SK-N-SH (cell line): ENCODE data around the gene IVNS1ABP.

ENCODE experiments used
- ELF1 ChIP-seq: IDR thresholded peaks from 2 replicates; pipeline ENCODE4 v1.4.0; 2012
- FOXJ3 ChIP-seq: sonication (generic); formaldehyde crosslinking; IDR thresholded peaks from 2 replicates; pipeline ENCODE4 v1.5.1; 2020; ENCODE audit warnings: mild to moderate bottlenecking, missing genetic modification reagents
- MAX ChIP-seq: IDR thresholded peaks from 2 replicates; pipeline ENCODE4 v1.4.0; 2012; ENCODE audit warnings: low read depth
- PBX3 ChIP-seq: IDR thresholded peaks from 2 replicates; pipeline ENCODE4; 2012
- POLR2AphosphoS5 ChIP-seq: IDR thresholded peaks from 2 replicates; pipeline ENCODE4 v1.6.1; 2012; ENCODE audit warnings: low read depth, low read length
- RAD21 ChIP-seq: IDR thresholded peaks from 2 replicates; pipeline ENCODE4 v1.6.1; 2012; ENCODE audit warnings: mild to moderate bottlenecking, low read length
- RCOR1 ChIP-seq: fragments of 150-350 bp; IDR thresholded peaks from 2 replicates; pipeline ENCODE4 v1.6.1; 2017; ENCODE audit warnings: antibody characterized with exemption, low read length
- REST ChIP-seq: IDR thresholded peaks from 2 replicates; pipeline ENCODE4 v1.6.1; 2012; ENCODE audit warnings: mild to moderate bottlenecking, low read depth, low read length, moderate library complexity
- RFX5 ChIP-seq: IDR thresholded peaks from 2 replicates; pipeline ENCODE4 v1.6.1; 2012; ENCODE audit warnings: mild to moderate bottlenecking, improper control_type of control experiment, low read length
- TAF1 ChIP-seq: IDR thresholded peaks from 2 replicates; pipeline ENCODE4 v1.6.1; 2012; ENCODE audit warnings: low read depth, mild to moderate bottlenecking, low read length, moderate library complexity, borderline replicate concordance
- TF ChIP-seq, protein P1 (sequence below): fragments of 200-600 bp; sonication (generic); IDR thresholded peaks from 2 replicates; pipeline ENCODE4 v1.6.1; 2017; ENCODE audit warnings: antibody characterized with exemption, mild to moderate bottlenecking, moderate library complexity
- TF ChIP-seq, protein P2 (sequence below): IDR thresholded peaks from 2 replicates; pipeline ENCODE4 v1.4.0; 2012; ENCODE audit warnings: low read depth, borderline replicate concordance

DNA sequence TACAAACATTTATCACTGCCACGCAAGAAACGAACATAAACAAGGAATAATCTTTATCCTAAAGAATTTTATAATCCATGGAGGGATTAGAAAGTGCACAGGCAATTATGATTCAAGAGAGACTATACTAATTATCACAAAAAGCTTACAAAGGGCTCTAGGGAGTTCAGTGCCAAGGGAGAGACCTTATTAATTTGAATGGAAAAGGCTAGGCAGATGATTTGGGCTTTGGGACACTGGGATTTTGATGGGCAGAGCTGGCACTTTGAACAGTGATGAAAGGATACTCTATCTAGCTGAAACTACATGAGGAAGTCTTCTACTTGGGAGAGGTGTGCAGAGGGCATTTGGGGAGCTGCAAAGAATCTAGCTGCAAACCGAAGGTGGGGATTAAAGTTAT, 48.9 kb upstream of the IVNS1ABP start:
- TF ChIP-seq, protein P1, sequence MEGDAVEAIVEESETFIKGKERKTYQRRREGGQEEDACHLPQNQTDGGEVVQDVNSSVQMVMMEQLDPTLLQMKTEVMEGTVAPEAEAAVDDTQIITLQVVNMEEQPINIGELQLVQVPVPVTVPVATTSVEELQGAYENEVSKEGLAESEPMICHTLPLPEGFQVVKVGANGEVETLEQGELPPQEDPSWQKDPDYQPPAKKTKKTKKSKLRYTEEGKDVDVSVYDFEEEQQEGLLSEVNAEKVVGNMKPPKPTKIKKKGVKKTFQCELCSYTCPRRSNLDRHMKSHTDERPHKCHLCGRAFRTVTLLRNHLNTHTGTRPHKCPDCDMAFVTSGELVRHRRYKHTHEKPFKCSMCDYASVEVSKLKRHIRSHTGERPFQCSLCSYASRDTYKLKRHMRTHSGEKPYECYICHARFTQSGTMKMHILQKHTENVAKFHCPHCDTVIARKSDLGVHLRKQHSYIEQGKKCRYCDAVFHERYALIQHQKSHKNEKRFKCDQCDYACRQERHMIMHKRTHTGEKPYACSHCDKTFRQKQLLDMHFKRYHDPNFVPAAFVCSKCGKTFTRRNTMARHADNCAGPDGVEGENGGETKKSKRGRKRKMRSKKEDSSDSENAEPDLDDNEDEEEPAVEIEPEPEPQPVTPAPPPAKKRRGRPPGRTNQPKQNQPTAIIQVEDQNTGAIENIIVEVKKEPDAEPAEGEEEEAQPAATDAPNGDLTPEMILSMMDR: no peak
- no peak for TF ChIP-seq RAD21
- no peak for TF ChIP-seq ELF1
- TF ChIP-seq MAX: no peak
- TF ChIP-seq RCOR1: no peak
- TF ChIP-seq, protein P2, sequence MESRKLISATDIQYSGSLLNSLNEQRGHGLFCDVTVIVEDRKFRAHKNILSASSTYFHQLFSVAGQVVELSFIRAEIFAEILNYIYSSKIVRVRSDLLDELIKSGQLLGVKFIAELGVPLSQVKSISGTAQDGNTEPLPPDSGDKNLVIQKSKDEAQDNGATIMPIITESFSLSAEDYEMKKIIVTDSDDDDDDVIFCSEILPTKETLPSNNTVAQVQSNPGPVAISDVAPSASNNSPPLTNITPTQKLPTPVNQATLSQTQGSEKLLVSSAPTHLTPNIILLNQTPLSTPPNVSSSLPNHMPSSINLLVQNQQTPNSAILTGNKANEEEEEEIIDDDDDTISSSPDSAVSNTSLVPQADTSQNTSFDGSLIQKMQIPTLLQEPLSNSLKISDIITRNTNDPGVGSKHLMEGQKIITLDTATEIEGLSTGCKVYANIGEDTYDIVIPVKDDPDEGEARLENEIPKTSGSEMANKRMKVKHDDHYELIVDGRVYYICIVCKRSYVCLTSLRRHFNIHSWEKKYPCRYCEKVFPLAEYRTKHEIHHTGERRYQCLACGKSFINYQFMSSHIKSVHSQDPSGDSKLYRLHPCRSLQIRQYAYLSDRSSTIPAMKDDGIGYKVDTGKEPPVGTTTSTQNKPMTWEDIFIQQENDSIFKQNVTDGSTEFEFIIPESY: no peak
- no peak for TF ChIP-seq POLR2AphosphoS5
- TF ChIP-seq TAF1: no peak
- TF ChIP-seq REST: no peak
- TF ChIP-seq RFX5: no peak
- TF ChIP-seq PBX3: no peak
- TF ChIP-seq FOXJ3 (CRISPR knock-in tag): no peak
